DMS53 treated with DMSO at 0.1 percent for 48 hours (cell line): ENCODE results near the gene GTF2H2C.
"Not testable (repeated sequence)": the region's sequence is repeated elsewhere in the genome, so short reads cannot be mapped to it uniquely, and the experiment has no call there.

Experiments used
- DNase-seq: peaks from one replicate; lab custom pipeline; 2025; ENCODE audit not compliant: unreplicated experiment; lab: John Stamatoyannopoulos, UW

Gene GTF2H2C

GRCh38 chr5:69559908-69560330 is at the start of gene GTF2H2C:
Gene GTF2H2C (plus strand): TSS chr5:69560191. CDS start chr5:69565133, 4,942 bp downstream.
- DNase-seq = not testable (repeated sequence)

- DNase-seq = no peak
Measured at GRCh38 chr5:69510694-69511093, 49.3 kb upstream of the GTF2H2C start.

GRCh38 chr5:69512740-69513260 is 47.2 kb upstream of the GTF2H2C start:
- DNase-seq = no peak

- not testable (repeated sequence) for DNase-seq
Measured at GRCh38 chr5:69515570-69515969, 44.4 kb upstream of the GTF2H2C start.

GRCh38 chr5:69516769-69517168 is 43.2 kb upstream of the GTF2H2C start:
- DNase-seq = no peak

- DNase-seq = peak; percentile 93
Measured at GRCh38 chr5:69517763-69518212, 42.2 kb upstream of the GTF2H2C start.

- no peak for DNase-seq
Measured at GRCh38 chr5:69519285-69519684, 40.7 kb upstream of the GTF2H2C start.

- no peak for DNase-seq
Measured at GRCh38 chr5:69522035-69522434, 38.0 kb upstream of the GTF2H2C start.

- DNase-seq = no peak
Measured at GRCh38 chr5:69525490-69525889, 34.5 kb upstream of the GTF2H2C start.

- DNase-seq = no peak
Measured at GRCh38 chr5:69526660-69527059, 33.3 kb upstream of the GTF2H2C start.

- DNase-seq = no peak
Measured at GRCh38 chr5:69527128-69527770, 32.7 kb upstream of the GTF2H2C start.

GRCh38 chr5:69528035-69528434 is 32.0 kb upstream of the GTF2H2C start:
- peak; percentile 63 for DNase-seq

GRCh38 chr5:69528609-69529008 is 31.4 kb upstream of the GTF2H2C start:
- no peak for DNase-seq

- DNase-seq = no peak
Measured at GRCh38 chr5:69530561-69531405, 29.2 kb upstream of the GTF2H2C start.

- no peak for DNase-seq
Measured at GRCh38 chr5:69531406-69531801, 28.6 kb upstream of the GTF2H2C start.

GRCh38 chr5:69537911-69538310 is 22.1 kb upstream of the GTF2H2C start:
- not testable (repeated sequence) for DNase-seq

GRCh38 chr5:69538735-69539134 is 21.3 kb upstream of the GTF2H2C start:
- not testable (repeated sequence) for DNase-seq

- not testable (repeated sequence) for DNase-seq
Measured at GRCh38 chr5:69541347-69541746, 18.6 kb upstream of the GTF2H2C start.

GRCh38 chr5:69542838-69543618 is 17.0 kb upstream of the GTF2H2C start:
- DNase-seq = not testable (repeated sequence)

- not testable (repeated sequence) for DNase-seq
Measured at GRCh38 chr5:69544602-69545001, 15.4 kb upstream of the GTF2H2C start.
